H1 (cell line): ENCODE data around the gene WRAP73. TPM values are rescaled to one million over a fixed set of nuclear protein-coding genes. Genes with fewer than 3 reads are reported as not detected.

Experiments used
- BCL11A ChIP-seq, 2 experiments: IDR thresholded peaks; one replicate each; pipeline ENCODE4 v1.6.1; 2011; ENCODE audit warnings: low read depth in 2 of 2, low read length in 2 of 2, mild to moderate bottlenecking in 2 of 2
- CEBPB ChIP-seq: IDR thresholded peaks from 2 replicates; pipeline ENCODE4 v1.6.1; 2012; ENCODE audit warnings: low read depth, low read length
- MAFK ChIP-seq: IDR thresholded peaks from 2 replicates; pipeline ENCODE4 v1.6.1; 2012; ENCODE audit warnings: low read depth, mild to moderate bottlenecking, improper control_type of control experiment, low read length
- SIRT6 ChIP-seq: IDR thresholded peaks from one replicate; pipeline ENCODE4 v1.7.1; 2012; ENCODE audit warnings: low read length, inconsistent platforms
- TCF12 ChIP-seq: IDR thresholded peaks from 2 replicates; pipeline ENCODE4 v1.6.1; 2011; ENCODE audit warnings: low read depth, mild to moderate bottlenecking, low read length
- polyA plus RNA-seq, 7 experiments: library from polyadenylated mRNA; depleted of rRNA in 3 of 7; stranded (reverse) in 5 of 7; unstranded in 2 of 7; fragments of >200 nt in 5 of 7; fragments of 200-250 nt in 2 of 7; gene quantifications; 1 replicate in 5 of 7; 2 replicates in 1 of 7; 4 replicates in 1 of 7; pipeline versions ENCODE4 v1.2.1 to v1.2.3, GENCODE V29; 2011 to 2013; ENCODE audit warnings: missing spikeins in 2 of 7, mixed read lengths in 2 of 7
- total RNA-seq: library from RNA; stranded (reverse); fragmentation: NEBNext Ultra II Directional; extraction: Animal tissue kit (Norgen Biotek cat#: 25700); gene quantifications from 2 replicates; pipeline ENCODE4 v1.2.1, GENCODE V29; 2021
- TF ChIP-seq, protein P1 (sequence below): fragments of 300-600 bp; sonication (generic); IDR thresholded peaks from 2 replicates; pipeline ENCODE4 v1.7.1; 2012; ENCODE audit warnings: low read length, moderate library complexity, mild to moderate bottlenecking, inconsistent platforms; ENCODE audit not compliant: insufficient replicate concordance

The WRAP73 gene
- total and polyA plus RNA-seq, 2 of the 8 experiments (the other 6 are each of a cell fraction or from before 2014, with no cell fraction given) = 30.3 to 50.7 TPM

DNA sequence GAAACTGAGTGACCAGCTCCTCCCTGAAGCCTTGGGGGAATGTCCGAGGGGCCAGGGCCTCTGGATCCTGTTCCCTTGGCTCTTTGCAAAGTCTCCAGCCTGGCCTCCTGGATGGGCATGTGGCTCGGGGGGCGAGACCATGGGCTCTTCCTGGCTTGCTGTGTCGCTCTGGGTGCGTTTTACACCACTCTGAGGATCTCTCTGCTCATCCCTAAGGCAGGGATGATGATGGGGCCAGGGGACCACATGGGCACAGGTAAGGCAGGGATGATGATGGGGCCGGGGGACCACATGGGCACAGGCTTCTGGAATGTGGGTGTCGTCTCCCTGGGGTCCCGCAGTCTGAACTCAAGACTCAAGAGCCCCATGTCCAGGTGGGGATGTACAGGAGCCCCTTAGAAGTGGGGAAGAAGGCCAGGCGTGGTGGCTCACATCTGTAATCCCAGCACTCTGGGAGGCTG lies 20.1 kb upstream of the WRAP73 start (continued):
- TF ChIP-seq, protein P1, sequence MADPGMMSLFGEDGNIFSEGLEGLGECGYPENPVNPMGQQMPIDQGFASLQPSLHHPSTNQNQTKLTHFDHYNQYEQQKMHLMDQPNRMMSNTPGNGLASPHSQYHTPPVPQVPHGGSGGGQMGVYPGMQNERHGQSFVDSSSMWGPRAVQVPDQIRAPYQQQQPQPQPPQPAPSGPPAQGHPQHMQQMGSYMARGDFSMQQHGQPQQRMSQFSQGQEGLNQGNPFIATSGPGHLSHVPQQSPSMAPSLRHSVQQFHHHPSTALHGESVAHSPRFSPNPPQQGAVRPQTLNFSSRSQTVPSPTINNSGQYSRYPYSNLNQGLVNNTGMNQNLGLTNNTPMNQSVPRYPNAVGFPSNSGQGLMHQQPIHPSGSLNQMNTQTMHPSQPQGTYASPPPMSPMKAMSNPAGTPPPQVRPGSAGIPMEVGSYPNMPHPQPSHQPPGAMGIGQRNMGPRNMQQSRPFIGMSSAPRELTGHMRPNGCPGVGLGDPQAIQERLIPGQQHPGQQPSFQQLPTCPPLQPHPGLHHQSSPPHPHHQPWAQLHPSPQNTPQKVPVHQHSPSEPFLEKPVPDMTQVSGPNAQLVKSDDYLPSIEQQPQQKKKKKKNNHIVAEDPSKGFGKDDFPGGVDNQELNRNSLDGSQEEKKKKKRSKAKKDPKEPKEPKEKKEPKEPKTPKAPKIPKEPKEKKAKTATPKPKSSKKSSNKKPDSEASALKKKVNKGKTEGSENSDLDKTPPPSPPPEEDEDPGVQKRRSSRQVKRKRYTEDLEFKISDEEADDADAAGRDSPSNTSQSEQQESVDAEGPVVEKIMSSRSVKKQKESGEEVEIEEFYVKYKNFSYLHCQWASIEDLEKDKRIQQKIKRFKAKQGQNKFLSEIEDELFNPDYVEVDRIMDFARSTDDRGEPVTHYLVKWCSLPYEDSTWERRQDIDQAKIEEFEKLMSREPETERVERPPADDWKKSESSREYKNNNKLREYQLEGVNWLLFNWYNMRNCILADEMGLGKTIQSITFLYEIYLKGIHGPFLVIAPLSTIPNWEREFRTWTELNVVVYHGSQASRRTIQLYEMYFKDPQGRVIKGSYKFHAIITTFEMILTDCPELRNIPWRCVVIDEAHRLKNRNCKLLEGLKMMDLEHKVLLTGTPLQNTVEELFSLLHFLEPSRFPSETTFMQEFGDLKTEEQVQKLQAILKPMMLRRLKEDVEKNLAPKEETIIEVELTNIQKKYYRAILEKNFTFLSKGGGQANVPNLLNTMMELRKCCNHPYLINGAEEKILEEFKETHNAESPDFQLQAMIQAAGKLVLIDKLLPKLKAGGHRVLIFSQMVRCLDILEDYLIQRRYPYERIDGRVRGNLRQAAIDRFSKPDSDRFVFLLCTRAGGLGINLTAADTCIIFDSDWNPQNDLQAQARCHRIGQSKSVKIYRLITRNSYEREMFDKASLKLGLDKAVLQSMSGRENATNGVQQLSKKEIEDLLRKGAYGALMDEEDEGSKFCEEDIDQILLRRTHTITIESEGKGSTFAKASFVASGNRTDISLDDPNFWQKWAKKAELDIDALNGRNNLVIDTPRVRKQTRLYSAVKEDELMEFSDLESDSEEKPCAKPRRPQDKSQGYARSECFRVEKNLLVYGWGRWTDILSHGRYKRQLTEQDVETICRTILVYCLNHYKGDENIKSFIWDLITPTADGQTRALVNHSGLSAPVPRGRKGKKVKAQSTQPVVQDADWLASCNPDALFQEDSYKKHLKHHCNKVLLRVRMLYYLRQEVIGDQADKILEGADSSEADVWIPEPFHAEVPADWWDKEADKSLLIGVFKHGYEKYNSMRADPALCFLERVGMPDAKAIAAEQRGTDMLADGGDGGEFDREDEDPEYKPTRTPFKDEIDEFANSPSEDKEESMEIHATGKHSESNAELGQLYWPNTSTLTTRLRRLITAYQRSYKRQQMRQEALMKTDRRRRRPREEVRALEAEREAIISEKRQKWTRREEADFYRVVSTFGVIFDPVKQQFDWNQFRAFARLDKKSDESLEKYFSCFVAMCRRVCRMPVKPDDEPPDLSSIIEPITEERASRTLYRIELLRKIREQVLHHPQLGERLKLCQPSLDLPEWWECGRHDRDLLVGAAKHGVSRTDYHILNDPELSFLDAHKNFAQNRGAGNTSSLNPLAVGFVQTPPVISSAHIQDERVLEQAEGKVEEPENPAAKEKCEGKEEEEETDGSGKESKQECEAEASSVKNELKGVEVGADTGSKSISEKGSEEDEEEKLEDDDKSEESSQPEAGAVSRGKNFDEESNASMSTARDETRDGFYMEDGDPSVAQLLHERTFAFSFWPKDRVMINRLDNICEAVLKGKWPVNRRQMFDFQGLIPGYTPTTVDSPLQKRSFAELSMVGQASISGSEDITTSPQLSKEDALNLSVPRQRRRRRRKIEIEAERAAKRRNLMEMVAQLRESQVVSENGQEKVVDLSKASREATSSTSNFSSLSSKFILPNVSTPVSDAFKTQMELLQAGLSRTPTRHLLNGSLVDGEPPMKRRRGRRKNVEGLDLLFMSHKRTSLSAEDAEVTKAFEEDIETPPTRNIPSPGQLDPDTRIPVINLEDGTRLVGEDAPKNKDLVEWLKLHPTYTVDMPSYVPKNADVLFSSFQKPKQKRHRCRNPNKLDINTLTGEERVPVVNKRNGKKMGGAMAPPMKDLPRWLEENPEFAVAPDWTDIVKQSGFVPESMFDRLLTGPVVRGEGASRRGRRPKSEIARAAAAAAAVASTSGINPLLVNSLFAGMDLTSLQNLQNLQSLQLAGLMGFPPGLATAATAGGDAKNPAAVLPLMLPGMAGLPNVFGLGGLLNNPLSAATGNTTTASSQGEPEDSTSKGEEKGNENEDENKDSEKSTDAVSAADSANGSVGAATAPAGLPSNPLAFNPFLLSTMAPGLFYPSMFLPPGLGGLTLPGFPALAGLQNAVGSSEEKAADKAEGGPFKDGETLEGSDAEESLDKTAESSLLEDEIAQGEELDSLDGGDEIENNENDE = no peak
- TF ChIP-seq BCL11A (IDR thresholded peaks at IDR 0.05; ENCODE audit: low read depth in 2 of 2, low read length in 2 of 2) = no peak
- TF ChIP-seq TCF12 = no peak
- no peak for TF ChIP-seq SIRT6
- no peak for TF ChIP-seq MAFK
- no peak for TF ChIP-seq CEBPB
